Upper lobe of right lung (tissue), 1 donor: ENCODE results near the gene WFDC5. TPM values are rescaled to one million over a fixed set of nuclear protein-coding genes. Genes with fewer than 3 reads are reported as not detected.
"Not testable (repeated sequence)": the region's sequence is repeated elsewhere in the genome, so short reads cannot be mapped to it uniquely, and the experiment has no call there.

Experiments
- ATAC-seq: fragments of 200-7000 bp; cut with Tn5 transposase; one replicate; pipeline ENCODE4 v1.9.1; 2020; ENCODE audit warnings: mild to moderate bottlenecking, moderate library complexity
- DNase-seq: peaks from one replicate; pipeline ENCODE4 v3.0.0-alpha.2; 2020
- H3K27ac ChIP-seq: fragments of 200-600 bp; one replicate; pipeline ENCODE4 v1.8.0; 2022
- H3K27me3 ChIP-seq: fragments of 200-600 bp; one replicate; pipeline ENCODE4 v1.8.0; 2022; ENCODE audit warnings: mild to moderate bottlenecking
- H3K36me3 ChIP-seq: fragments of 200-600 bp; one replicate; pipeline ENCODE4 v1.8.0; 2022
- H3K4me1 ChIP-seq: fragments of 200-600 bp; one replicate; pipeline ENCODE4 v1.8.0; 2022
- H3K4me3 ChIP-seq: fragments of 200-600 bp; one replicate; pipeline ENCODE4 v1.8.0; 2022; ENCODE audit warnings: mild to moderate bottlenecking
- H3K9me3 ChIP-seq: fragments of 200-600 bp; one replicate; pipeline ENCODE4 v1.8.0; 2022
- CTCF ChIP-seq: fragments of 200-600 bp; IDR thresholded peaks from one replicate; pipeline ENCODE4 v1.8.0; 2022; ENCODE audit warnings: antibody characterized with exemption
- intact Hi-C: fragments of 100-400 bp; cut with DNase I; formaldehyde crosslinking; loops from one replicate; pipeline ENCODE4 v1.11.0; 2022
- total RNA-seq: library from RNA; stranded (reverse); fragmentation: NEBNext Ultra II Directional; extraction: Animal tissue kit (Norgen Biotek cat#: 25700); gene quantifications from one replicate; pipeline ENCODE4 v1.2.1, GENCODE V29; 2021
- donor health status: DM: no; HTN: yes; CAD: no; lungs with severe emphysema.

WFDC5 gene
- total RNA-seq, 1 donor from 2014 or later = 1.3 TPM

GRCh38 chr20:45153752-45154151 lies 38.8 kb upstream of the WFDC5 start:
- no peak overlapping the region for H3K27ac ChIP-seq
- intact Hi-C loops = no loop called here
- H3K27me3 ChIP-seq = no peaks in the 10 kb centered on the region
- no peaks in the 10 kb centered on the region for H3K36me3 ChIP-seq
- no peak overlapping the region for H3K4me3 ChIP-seq
- ATAC-seq (peak; percentile 85), DNase-seq (no peak)
- peaks cover 1% of the 10 kb centered on the region for H3K9me3 ChIP-seq
- H3K4me1 ChIP-seq = no peaks in the 10 kb centered on the region
- no peak for TF ChIP-seq CTCF

- H3K4me3 ChIP-seq = no peak overlapping the region
- no peak for TF ChIP-seq CTCF
- intact Hi-C loops = no loop called here
Observed at GRCh38 chr20:45153147-45153546, 38.2 kb upstream of the WFDC5 start.

GRCh38 chr20:45152405-45152804 lies 37.4 kb upstream of the WFDC5 start:
- Histone ChIP-seq H3K4me1 (no peaks in the 10 kb centered on the region), H3K36me3 (no peaks in the 10 kb centered on the region), H3K4me3 (no peak overlapping the region), H3K27me3 (peaks cover under 1% of the 10 kb centered on the region), H3K27ac (no peak overlapping the region), H3K9me3 (no peaks in the 10 kb centered on the region)
- DNase-seq = no peak
- intact Hi-C loops = no loop called here
- no peak for TF ChIP-seq CTCF
- ATAC-seq = no peak

More at GRCh38 chr20:45153147-45153546, 38.2 kb upstream of the WFDC5 start:
- Histone ChIP-seq H3K27ac (no peak overlapping the region), H3K9me3 (no peaks in the 10 kb centered on the region), H3K27me3 (no peaks in the 10 kb centered on the region), H3K36me3 (no peaks in the 10 kb centered on the region), H3K4me1 (no peaks in the 10 kb centered on the region)
- no peak for DNase-seq
- ATAC-seq = no peak

DNA sequence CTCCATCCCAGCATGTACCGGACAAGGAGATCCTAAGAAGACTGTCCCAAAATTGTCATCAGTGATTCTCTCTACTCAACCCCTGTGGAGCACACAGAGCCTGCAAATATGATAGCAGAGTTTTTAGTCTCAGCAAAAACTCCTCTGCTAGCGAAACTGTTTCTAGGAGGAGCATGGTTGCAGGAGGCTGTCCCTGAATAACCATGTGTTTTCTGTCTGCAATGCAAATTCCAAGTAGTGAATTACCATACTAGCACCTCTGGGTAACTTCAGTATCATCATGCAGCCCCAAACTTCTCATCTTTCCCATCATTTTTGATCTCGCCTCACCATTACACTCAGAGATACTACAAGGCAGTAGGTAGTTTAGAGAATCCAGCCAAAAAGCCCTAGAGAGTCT lies 34.1 kb upstream of the WFDC5 start:
- H3K4me3 ChIP-seq = no peak overlapping the region
- H3K27ac ChIP-seq = no peak overlapping the region
- no peaks in the 10 kb centered on the region for H3K36me3 ChIP-seq
- intact Hi-C loops = no loop called here
- ATAC-seq (no peak), DNase-seq (no peak)
- no peak for TF ChIP-seq CTCF
- H3K4me1 ChIP-seq = no peaks in the 10 kb centered on the region
- H3K9me3 ChIP-seq = no peaks in the 10 kb centered on the region
- peaks cover 22% of the 10 kb centered on the region for H3K27me3 ChIP-seq

DNA sequence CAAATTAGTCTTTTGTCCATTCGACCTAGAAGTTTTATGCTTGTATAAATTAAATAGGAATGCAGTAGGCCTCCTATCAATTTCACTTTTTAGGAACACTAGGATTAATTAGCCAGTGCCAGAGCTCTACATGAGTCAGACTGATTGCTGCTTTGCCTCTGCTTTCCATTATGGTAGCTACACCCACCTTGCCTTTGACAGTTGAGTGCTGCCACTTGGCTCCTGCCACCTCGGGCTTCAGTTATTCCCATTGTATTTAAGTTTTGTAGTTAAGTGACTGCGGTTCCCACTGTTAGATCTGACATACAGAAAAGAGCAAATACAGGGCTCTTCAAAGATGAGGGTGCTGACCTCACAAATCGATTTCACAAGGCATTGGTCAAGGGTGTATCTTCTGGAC lies 25.9 kb upstream of the WFDC5 start:
- H3K9me3 ChIP-seq = no peaks in the 10 kb centered on the region
- no peak overlapping the region for H3K27ac ChIP-seq
- ATAC-seq = no peak
- H3K27me3 ChIP-seq = peaks cover 12% of the 10 kb centered on the region
- no peak for TF ChIP-seq CTCF
- DNase-seq = no peak
- no peaks in the 10 kb centered on the region for H3K4me1 ChIP-seq
- intact Hi-C loops = no loop called here
- H3K36me3 ChIP-seq = no peaks in the 10 kb centered on the region
- H3K4me3 ChIP-seq = no peak overlapping the region

DNA sequence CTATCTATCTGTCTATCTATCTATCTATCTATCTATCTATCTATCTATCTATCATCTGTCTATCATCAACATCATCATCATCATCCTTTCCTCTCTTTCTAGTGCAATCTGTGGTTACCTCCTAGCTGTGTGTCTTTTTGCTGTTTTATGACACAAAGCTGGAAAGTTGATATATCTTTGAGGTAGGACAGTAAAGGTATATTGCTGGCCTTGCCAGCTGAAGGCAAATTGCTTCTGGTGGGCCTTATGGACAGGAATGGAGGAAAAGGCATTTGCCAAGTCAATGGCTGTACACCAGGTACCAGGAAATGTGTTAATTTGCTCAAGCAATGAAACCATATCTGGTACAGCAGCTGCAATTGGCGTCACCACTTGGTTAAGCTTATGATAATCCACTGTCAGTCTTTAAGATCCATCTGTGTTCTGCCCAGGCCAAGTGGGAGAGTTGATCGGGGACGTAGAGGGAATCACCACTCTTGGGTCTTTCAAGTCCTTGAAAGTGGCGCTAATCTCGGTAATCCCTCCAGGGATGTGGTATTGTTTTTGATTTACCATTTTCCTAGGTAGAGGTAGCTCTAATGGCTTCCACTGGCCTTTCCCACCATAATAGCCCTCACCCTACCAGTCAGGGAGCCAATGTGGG lies 24.9 kb upstream of the WFDC5 start:
- H3K27me3 ChIP-seq, H3K36me3 ChIP-seq, H3K9me3 ChIP-seq, H3K27ac ChIP-seq, H3K4me1 ChIP-seq, DNase-seq, intact Hi-C loops, ATAC-seq, H3K4me3 ChIP-seq: not testable (repeated sequence)
